Cardiac muscle cell (in vitro differentiated cells and primary cell): ENCODE data around the gene PLBD2. TPM values are rescaled to one million over a fixed set of nuclear protein-coding genes. Genes with fewer than 3 reads are reported as not detected.

Experiments
- DNase-seq, 2 donors: peaks; one replicate each; pipeline versions ENCODE4 v3.0.0 to v3.0.0-alpha.2; 2010 to 2017; ENCODE audit warnings: low read depth in 1 of 2, low spot score in 1 of 2
- H3K27ac ChIP-seq: fragments of 200-600 bp; sonication (generic); 2 replicates; pipeline ENCODE4 v1.5.1; 2016
- H3K27me3 ChIP-seq: fragments of 200-600 bp; sonication (generic); 2 replicates; pipeline ENCODE4 v1.6.0; 2016; ENCODE audit warnings: control low read depth
- H3K36me3 ChIP-seq: fragments of 200-600 bp; sonication (generic); 2 replicates; pipeline ENCODE4 v1.5.1; 2016; ENCODE audit warnings: control low read depth
- H3K4me1 ChIP-seq: fragments of 200-600 bp; sonication (generic); 2 replicates; pipeline ENCODE4 v1.8.1; 2017; ENCODE audit warnings: low read depth, mild to moderate bottlenecking, mixed run types
- H3K4me3 ChIP-seq: fragments of 200-600 bp; sonication (generic); 2 replicates; pipeline ENCODE4 v1.5.1; 2016; ENCODE audit warnings: mild to moderate bottlenecking
- H3K9me3 ChIP-seq: fragments of 200-600 bp; sonication (generic); 2 replicates; pipeline ENCODE4 v1.5.1; 2017; ENCODE audit warnings: low read depth, mild to moderate bottlenecking, control low read depth
- polyA plus RNA-seq: library from polyadenylated mRNA; unstranded; fragments of >200 nt; fragmentation: Nextera tagmentation; extraction: Ambion mirVana; gene quantifications from 2 replicates; pipeline ENCODE4 v1.2.1, GENCODE V29; 2016
- total RNA-seq: library from RNA; depleted of rRNA; stranded (reverse); fragments of >200 nt; gene quantifications from 2 replicates; pipeline ENCODE4 v1.2.3, GENCODE V29; 2016
- TF ChIP-seq, protein P1 (sequence below): IDR thresholded peaks from 2 replicates; pipeline ENCODE4 v1.5.1; 2012; ENCODE audit warnings: low read depth, mild to moderate bottlenecking, low read length

Gene PLBD2
- total and polyA plus RNA-seq, 2 experiments from 2014 or later: 11.7 to 17.3 TPM

DNA sequence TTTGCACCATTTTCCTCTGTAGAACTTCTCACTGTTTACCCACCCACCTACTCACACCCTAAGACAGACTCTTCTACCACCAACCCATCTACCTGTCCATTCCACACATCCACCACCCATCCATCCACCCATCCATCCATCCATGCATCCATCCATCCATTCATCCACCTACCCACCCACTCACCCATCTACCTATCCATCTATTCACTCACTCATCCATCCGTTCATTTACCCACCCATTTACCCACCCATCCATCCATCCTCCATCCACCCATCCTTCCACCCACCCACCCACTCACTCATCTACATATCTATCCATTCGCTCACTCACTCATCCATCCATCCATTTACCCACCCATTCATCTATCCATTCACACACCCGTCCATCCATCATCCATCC lies 15.1 kb downstream of the PLBD2 start:
- H3K27ac ChIP-seq: no peak overlapping the region
- H3K4me3 ChIP-seq: no peak overlapping the region
- TF ChIP-seq, protein P1, sequence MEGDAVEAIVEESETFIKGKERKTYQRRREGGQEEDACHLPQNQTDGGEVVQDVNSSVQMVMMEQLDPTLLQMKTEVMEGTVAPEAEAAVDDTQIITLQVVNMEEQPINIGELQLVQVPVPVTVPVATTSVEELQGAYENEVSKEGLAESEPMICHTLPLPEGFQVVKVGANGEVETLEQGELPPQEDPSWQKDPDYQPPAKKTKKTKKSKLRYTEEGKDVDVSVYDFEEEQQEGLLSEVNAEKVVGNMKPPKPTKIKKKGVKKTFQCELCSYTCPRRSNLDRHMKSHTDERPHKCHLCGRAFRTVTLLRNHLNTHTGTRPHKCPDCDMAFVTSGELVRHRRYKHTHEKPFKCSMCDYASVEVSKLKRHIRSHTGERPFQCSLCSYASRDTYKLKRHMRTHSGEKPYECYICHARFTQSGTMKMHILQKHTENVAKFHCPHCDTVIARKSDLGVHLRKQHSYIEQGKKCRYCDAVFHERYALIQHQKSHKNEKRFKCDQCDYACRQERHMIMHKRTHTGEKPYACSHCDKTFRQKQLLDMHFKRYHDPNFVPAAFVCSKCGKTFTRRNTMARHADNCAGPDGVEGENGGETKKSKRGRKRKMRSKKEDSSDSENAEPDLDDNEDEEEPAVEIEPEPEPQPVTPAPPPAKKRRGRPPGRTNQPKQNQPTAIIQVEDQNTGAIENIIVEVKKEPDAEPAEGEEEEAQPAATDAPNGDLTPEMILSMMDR: no peak
- DNase-seq: no peak
- no peaks in the 10 kb centered on the region for H3K9me3 ChIP-seq
- H3K27me3 ChIP-seq: no peaks in the 10 kb centered on the region
- no peaks in the 10 kb centered on the region for H3K4me1 ChIP-seq
- H3K36me3 ChIP-seq: peaks cover 3% of the 10 kb centered on the region

GRCh38 chr12:113373969-113374368 lies 15.6 kb downstream of the PLBD2 start:
- H3K4me3 ChIP-seq: no peak overlapping the region
- no peaks in the 10 kb centered on the region for H3K27me3 ChIP-seq
- no peaks in the 10 kb centered on the region for H3K4me1 ChIP-seq
- no peak for DNase-seq
- H3K9me3 ChIP-seq: no peaks in the 10 kb centered on the region
- TF ChIP-seq, protein P1: no peak
- peaks cover 3% of the 10 kb centered on the region for H3K36me3 ChIP-seq
- no peak overlapping the region for H3K27ac ChIP-seq

GRCh38 chr12:113374823-113375428 lies 16.5 kb downstream of the PLBD2 start:
- TF ChIP-seq, protein P1: no peak
- H3K36me3 ChIP-seq: peaks cover 3% of the 10 kb centered on the region

GRCh38 chr12:113378291-113378690 lies 19.9 kb downstream of the PLBD2 start:
- Histone ChIP-seq H3K4me1 (no peaks in the 10 kb centered on the region), H3K4me3 (no peak overlapping the region)

More at GRCh38 chr12:113374823-113375428, 16.5 kb downstream of the PLBD2 start:
- H3K27ac ChIP-seq: no peak overlapping the region
- no peaks in the 10 kb centered on the region for H3K4me1 ChIP-seq
- no peaks in the 10 kb centered on the region for H3K27me3 ChIP-seq
- DNase-seq: no peak
- H3K4me3 ChIP-seq: no peak overlapping the region
- no peaks in the 10 kb centered on the region for H3K9me3 ChIP-seq

GRCh38 chr12:113381220-113381619 lies 22.8 kb downstream of the PLBD2 start:
- Histone ChIP-seq H3K36me3 (no peaks in the 10 kb centered on the region), H3K9me3 (no peaks in the 10 kb centered on the region), H3K27me3 (no peaks in the 10 kb centered on the region), H3K27ac (no peak overlapping the region), H3K4me1 (no peaks in the 10 kb centered on the region), H3K4me3 (no peak overlapping the region)
- no peak for DNase-seq
- TF ChIP-seq, protein P1: no peak

More at GRCh38 chr12:113378291-113378690, 19.9 kb downstream of the PLBD2 start:
- Histone ChIP-seq H3K9me3 (no peaks in the 10 kb centered on the region), H3K27ac (no peak overlapping the region), H3K36me3 (peaks cover 3% of the 10 kb centered on the region), H3K27me3 (no peaks in the 10 kb centered on the region)
- no peak for DNase-seq
- TF ChIP-seq, protein P1: no peak

GRCh38 chr12:113382206-113382605 lies 23.8 kb downstream of the PLBD2 start:
- no peak for DNase-seq
- Histone ChIP-seq H3K4me1 (no peaks in the 10 kb centered on the region), H3K36me3 (no peaks in the 10 kb centered on the region), H3K9me3 (no peaks in the 10 kb centered on the region), H3K27ac (no peak overlapping the region), H3K4me3 (no peak overlapping the region), H3K27me3 (no peaks in the 10 kb centered on the region)
- TF ChIP-seq, protein P1: no peak
